Ascending aorta (tissue), 2 donors: ENCODE measurements around the gene NPDC1. TPM values are rescaled to one million over a fixed set of nuclear protein-coding genes. Genes with fewer than 3 reads are reported as not detected.

ENCODE experiments used
- DNase-seq, 2 donors: peaks; one replicate each; pipeline ENCODE4 v3.0.0-alpha.2; 2019; ENCODE audit warnings: low spot score in 2 of 2
- H3K27ac ChIP-seq, 2 donors: fragments of 200-600 bp; sonication (generic); one replicate each; pipeline ENCODE4 v1.5.1; 2016 to 2017; ENCODE audit warnings: mild to moderate bottlenecking in 1 of 2
- H3K27me3 ChIP-seq: fragments of 200-600 bp; sonication (generic); one replicate; pipeline ENCODE4 v1.5.1; 2017
- H3K36me3 ChIP-seq, 2 donors: fragments of 200-600 bp; sonication (generic); one replicate each; pipeline ENCODE4 v1.5.1; 2016
- H3K4me1 ChIP-seq, 2 donors: fragments of 200-600 bp; sonication (generic); one replicate each; pipeline ENCODE4 v1.5.1; 2016 to 2017; ENCODE audit warnings: mild to moderate bottlenecking in 1 of 2
- H3K4me3 ChIP-seq, 2 donors: fragments of 200-600 bp; sonication (generic); one replicate each; pipeline ENCODE4 v1.5.1; 2016 to 2017; ENCODE audit warnings: mild to moderate bottlenecking in 1 of 2
- H3K9me3 ChIP-seq, 2 donors: fragments of 200-600 bp; sonication (generic); one replicate each; pipeline ENCODE4 v1.5.1; 2016
- CTCF ChIP-seq, 3 experiments: fragments of 200-600 bp in 2 of 3; fragments of 450-650 bp in 1 of 3; sonication (generic) in 2 of 3; IDR thresholded peaks; one replicate each; pipeline ENCODE4 v1.5.1; 2016 to 2019; ENCODE audit warnings: antibody characterized with exemption in 3 of 3, mild to moderate bottlenecking in 1 of 3, moderate library complexity in 1 of 3
- intact Hi-C: fragments of 100-400 bp; cut with DNase I; formaldehyde crosslinking; loops from one replicate; pipeline ENCODE4 v1.15.1; 2023
- total RNA-seq: library from RNA; depleted of rRNA; stranded (reverse); fragments of >200 nt; gene quantifications from one replicate; pipeline ENCODE4 v1.1.0, GENCODE V29; 2016

Gene NPDC1
- total RNA-seq, 1 donor from 2014 or later, result 579 TPM

- Histone ChIP-seq H3K36me3 (no peaks in the 10 kb centered on the region), H3K4me3 (no peak overlapping the region), H3K4me1 (peaks cover 5 to 26% of the 10 kb centered on the region in 2 donors), H3K27me3 (peaks cover 34% of the 10 kb centered on the region), H3K27ac (no peak overlapping the region), H3K9me3 (no peaks in the 10 kb centered on the region)
- no peak for DNase-seq
- no peak for TF ChIP-seq CTCF (IDR thresholded peaks at IDR 0.05)
- intact Hi-C loops, result no loop called here
Measured at GRCh38 chr9:137048655-137049543, 2.9 kb upstream of the NPDC1 start.

- peaks cover 5 to 20% of the 10 kb centered on the region in 2 donors for H3K4me1 ChIP-seq
- H3K27ac ChIP-seq, result peak overlapping the region; percentile 29 to 49
- H3K27me3 ChIP-seq, result peaks cover 18% of the 10 kb centered on the region
- intact Hi-C loops, result loop anchor here (2.0 kb wide), 1 partner anchor 19 kb away; no protein-coding TSS in a partner anchor
- peaks cover 3 to 8% of the 10 kb centered on the region in 2 donors for H3K36me3 ChIP-seq
- no peak for DNase-seq
- TF ChIP-seq CTCF (IDR thresholded peaks at IDR 0.05), result no peak
- H3K4me3 ChIP-seq, result peak overlapping the region; percentile 72 to 81
- no peaks in the 10 kb centered on the region for H3K9me3 ChIP-seq
Measured at GRCh38 chr9:137045294-137046087, 486 bp downstream of the NPDC1 start.

GRCh38 chr9:137044502-137045177 is 1.3 kb downstream of the NPDC1 start:
- Histone ChIP-seq H3K27ac (no peak overlapping the region), H3K4me1 (peaks cover 5 to 20% of the 10 kb centered on the region in 2 donors)
- intact Hi-C loops, result no loop called here

GRCh38 chr9:137044037-137044436 is 1.9 kb downstream of the NPDC1 start:
- TF ChIP-seq CTCF (IDR thresholded peaks at IDR 0.05), result no peak
- Histone ChIP-seq H3K27me3 (peaks cover 11% of the 10 kb centered on the region), H3K27ac (peak overlapping the region in 1 of 2 donors; percentile 53), H3K9me3 (no peaks in the 10 kb centered on the region), H3K36me3 (peaks cover 17 to 22% of the 10 kb centered on the region in 2 donors), H3K4me3 (peak overlapping the region in 1 of 2 donors; percentile 72), H3K4me1 (peaks cover 5 to 20% of the 10 kb centered on the region in 2 donors)
- DNase-seq, result no peak
- intact Hi-C loops, result no loop called here

More at GRCh38 chr9:137044502-137045177, 1.3 kb downstream of the NPDC1 start:
- no peak for TF ChIP-seq CTCF (IDR thresholded peaks at IDR 0.05)
- H3K36me3 ChIP-seq, result peaks cover 11 to 16% of the 10 kb centered on the region in 2 donors
- H3K27me3 ChIP-seq, result peaks cover 17% of the 10 kb centered on the region
- no peak for DNase-seq
- peak overlapping the region; percentile 72 to 81 for H3K4me3 ChIP-seq
- H3K9me3 ChIP-seq, result no peaks in the 10 kb centered on the region
